Left lung (tissue), 10 donors: ENCODE results near the gene NT5DC4. TPM values are rescaled to one million over a fixed set of nuclear protein-coding genes. Genes with fewer than 3 reads are reported as not detected.
"Not testable (repeated sequence)": the region's sequence is repeated elsewhere in the genome, so short reads cannot be mapped to it uniquely, and the experiment has no call there.

ENCODE experiments used
- ATAC-seq: fragments of 200-7000 bp; cut with Tn5 transposase; one replicate; pipeline ENCODE4 v1.9.1; 2020; ENCODE audit warnings: moderate library complexity
- DNase-seq, 4 donors: peaks; one replicate each; pipeline ENCODE4 v3.0.0-alpha.2; 2013 to 2020
- H3K27ac ChIP-seq, 2 donors: fragments of 200-600 bp; sonication (generic) in 1 of 2; one replicate each; pipeline versions ENCODE4 v1.5.0 to v1.8.0; 2020 to 2021
- H3K27me3 ChIP-seq, 2 donors: fragments of 200-600 bp; sonication (generic) in 1 of 2; one replicate each; pipeline versions ENCODE4 v1.5.0 to v1.8.0; 2020 to 2021
- H3K36me3 ChIP-seq, 2 donors: fragments of 200-600 bp; sonication (generic) in 1 of 2; one replicate each; pipeline versions ENCODE4 v1.5.0 to v1.8.0; 2020 to 2021
- H3K4me1 ChIP-seq, 2 donors: fragments of 200-600 bp; one replicate each; pipeline ENCODE4 v1.8.0; 2021
- H3K4me3 ChIP-seq, 2 donors: fragments of 200-600 bp; sonication (generic) in 1 of 2; one replicate each; pipeline versions ENCODE4 v1.5.0 to v1.8.0; 2020 to 2021; ENCODE audit warnings: mild to moderate bottlenecking in 1 of 2
- H3K9me3 ChIP-seq, 2 donors: fragments of 200-600 bp; sonication (generic) in 1 of 2; one replicate each; pipeline versions ENCODE4 v1.5.0 to v1.8.0; 2020 to 2021
- intact Hi-C, 2 donors: fragments of 100-400 bp; cut with DNase I; formaldehyde crosslinking; loops; one replicate each; pipeline versions ENCODE4 v1.11.2 to v1.14.2; 2022
- polyA plus RNA-seq, 6 donors: library from polyadenylated mRNA; unstranded; fragments of 120-200 nt; gene quantifications; one replicate each; pipeline ENCODE4 v1.2.1, GENCODE V29; 2013; ENCODE audit not compliant: insufficient read length in 6 of 6
- total RNA-seq, 2 donors: library from RNA; stranded (reverse); fragmentation: NEBNext Ultra II Directional; extraction: Animal tissue kit (Norgen Biotek cat#: 25700); gene quantifications; one replicate each; pipeline ENCODE4 v1.2.1, GENCODE V29; 2021
- TF ChIP-seq, protein P1 (sequence below), 2 donors: fragments of 200-600 bp; sonication (generic) in 1 of 2; IDR thresholded peaks; one replicate each; pipeline versions ENCODE4 v1.5.0 to v1.8.0; 2021; ENCODE audit warnings: antibody characterized with exemption in 2 of 2
- donor health status: DM: no; HTN: yes; CAD: no.
- donor health status: DM: no; HTN: no; CAD: no.

The NT5DC4 gene
- total and polyA plus RNA-seq, 8 donors = 0.08 to 1.1 (median 0.38) TPM; not detected in 4

DNA sequence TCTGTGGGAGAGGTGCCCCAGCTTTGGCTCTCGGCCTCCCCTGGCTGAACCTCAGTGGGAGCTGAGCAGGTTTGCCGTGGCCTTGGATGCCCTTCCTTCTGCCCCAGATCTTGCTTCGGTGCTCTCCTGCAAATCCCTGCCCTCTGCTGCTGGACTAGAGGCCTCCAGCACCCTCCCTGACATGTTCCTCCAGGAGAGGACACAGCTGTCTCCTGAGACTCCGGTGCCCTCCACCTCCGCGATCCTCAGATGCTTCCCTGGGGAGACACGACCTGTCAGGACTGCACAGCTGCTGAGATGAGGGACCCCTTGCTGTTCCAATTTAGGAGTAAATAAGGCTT lies 7.3 kb upstream of the NT5DC4 start:
- DNase-seq (no peak), ATAC-seq (no peak)
- Histone ChIP-seq H3K4me3 (no peak overlapping the region), H3K27ac (no peak overlapping the region), H3K4me1 (peaks cover 4 to 13% of the 10 kb centered on the region in 2 donors), H3K27me3 (no peaks in the 10 kb centered on the region), H3K36me3 (no peaks in the 10 kb centered on the region), H3K9me3 (no peaks in the 10 kb centered on the region)
- intact Hi-C loops = no loop called here
- TF ChIP-seq, protein P1, sequence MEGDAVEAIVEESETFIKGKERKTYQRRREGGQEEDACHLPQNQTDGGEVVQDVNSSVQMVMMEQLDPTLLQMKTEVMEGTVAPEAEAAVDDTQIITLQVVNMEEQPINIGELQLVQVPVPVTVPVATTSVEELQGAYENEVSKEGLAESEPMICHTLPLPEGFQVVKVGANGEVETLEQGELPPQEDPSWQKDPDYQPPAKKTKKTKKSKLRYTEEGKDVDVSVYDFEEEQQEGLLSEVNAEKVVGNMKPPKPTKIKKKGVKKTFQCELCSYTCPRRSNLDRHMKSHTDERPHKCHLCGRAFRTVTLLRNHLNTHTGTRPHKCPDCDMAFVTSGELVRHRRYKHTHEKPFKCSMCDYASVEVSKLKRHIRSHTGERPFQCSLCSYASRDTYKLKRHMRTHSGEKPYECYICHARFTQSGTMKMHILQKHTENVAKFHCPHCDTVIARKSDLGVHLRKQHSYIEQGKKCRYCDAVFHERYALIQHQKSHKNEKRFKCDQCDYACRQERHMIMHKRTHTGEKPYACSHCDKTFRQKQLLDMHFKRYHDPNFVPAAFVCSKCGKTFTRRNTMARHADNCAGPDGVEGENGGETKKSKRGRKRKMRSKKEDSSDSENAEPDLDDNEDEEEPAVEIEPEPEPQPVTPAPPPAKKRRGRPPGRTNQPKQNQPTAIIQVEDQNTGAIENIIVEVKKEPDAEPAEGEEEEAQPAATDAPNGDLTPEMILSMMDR (IDR thresholded peaks at IDR 0.05) = no peak

DNA sequence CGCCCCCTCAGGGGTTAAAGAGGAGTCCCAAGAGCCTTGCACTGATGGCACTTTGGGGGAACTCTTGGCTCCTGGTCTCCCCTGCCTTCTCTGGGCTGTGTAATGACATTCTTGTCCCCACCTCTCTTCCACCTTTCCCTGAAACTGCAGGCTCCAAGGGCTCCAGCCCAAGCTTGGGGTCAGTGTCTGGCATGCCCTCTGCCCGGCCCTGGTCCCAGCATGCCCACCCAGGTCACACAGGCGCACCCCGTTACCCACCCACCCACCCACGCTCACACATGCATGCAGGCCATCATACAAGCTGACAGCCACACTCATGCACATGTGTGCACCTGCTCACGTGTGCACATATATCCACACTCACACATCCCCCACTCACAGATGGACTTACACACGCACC lies 6.9 kb upstream of the NT5DC4 start:
- intact Hi-C loops = no loop called here
- TF ChIP-seq, protein P1 (IDR thresholded peaks at IDR 0.05) = no peak
- Histone ChIP-seq H3K4me1 (peaks cover under 1 to 9% of the 10 kb centered on the region in 2 donors), H3K27me3 (no peaks in the 10 kb centered on the region), H3K27ac (no peak overlapping the region), H3K36me3 (no peaks in the 10 kb centered on the region), H3K9me3 (no peaks in the 10 kb centered on the region), H3K4me3 (no peak overlapping the region)
- no peak for ATAC-seq
- DNase-seq = no peak

DNA sequence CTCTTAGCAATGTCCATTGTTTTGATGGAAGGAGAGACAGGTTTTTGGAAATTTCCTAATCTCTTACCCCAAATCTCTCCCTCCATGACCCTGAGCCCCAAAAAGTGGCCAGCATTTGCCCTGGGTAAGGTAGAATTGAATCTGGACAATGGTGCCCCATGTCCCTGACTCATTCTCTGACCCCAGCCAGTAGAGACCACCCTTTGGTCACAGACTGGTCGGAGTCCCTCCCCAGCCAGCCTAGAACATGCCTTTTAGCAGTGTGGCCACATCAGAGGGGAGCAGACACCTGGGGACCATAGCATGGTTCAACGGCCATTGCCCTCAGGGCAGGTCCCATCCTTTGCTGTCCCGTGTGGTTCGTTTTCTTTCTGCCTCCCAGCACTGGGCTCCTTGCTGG lies 6.5 kb upstream of the NT5DC4 start:
- no peak overlapping the region for H3K27ac ChIP-seq
- no peak for DNase-seq
- H3K36me3 ChIP-seq = no peaks in the 10 kb centered on the region
- H3K27me3 ChIP-seq = no peaks in the 10 kb centered on the region
- H3K4me3 ChIP-seq = no peak overlapping the region
- TF ChIP-seq, protein P1 (IDR thresholded peaks at IDR 0.05) = no peak
- no peaks in the 10 kb centered on the region for H3K9me3 ChIP-seq
- H3K4me1 ChIP-seq = peaks cover 0 to 5% of the 10 kb centered on the region in 2 donors
- intact Hi-C loops = no loop called here
- ATAC-seq = no peak

DNA sequence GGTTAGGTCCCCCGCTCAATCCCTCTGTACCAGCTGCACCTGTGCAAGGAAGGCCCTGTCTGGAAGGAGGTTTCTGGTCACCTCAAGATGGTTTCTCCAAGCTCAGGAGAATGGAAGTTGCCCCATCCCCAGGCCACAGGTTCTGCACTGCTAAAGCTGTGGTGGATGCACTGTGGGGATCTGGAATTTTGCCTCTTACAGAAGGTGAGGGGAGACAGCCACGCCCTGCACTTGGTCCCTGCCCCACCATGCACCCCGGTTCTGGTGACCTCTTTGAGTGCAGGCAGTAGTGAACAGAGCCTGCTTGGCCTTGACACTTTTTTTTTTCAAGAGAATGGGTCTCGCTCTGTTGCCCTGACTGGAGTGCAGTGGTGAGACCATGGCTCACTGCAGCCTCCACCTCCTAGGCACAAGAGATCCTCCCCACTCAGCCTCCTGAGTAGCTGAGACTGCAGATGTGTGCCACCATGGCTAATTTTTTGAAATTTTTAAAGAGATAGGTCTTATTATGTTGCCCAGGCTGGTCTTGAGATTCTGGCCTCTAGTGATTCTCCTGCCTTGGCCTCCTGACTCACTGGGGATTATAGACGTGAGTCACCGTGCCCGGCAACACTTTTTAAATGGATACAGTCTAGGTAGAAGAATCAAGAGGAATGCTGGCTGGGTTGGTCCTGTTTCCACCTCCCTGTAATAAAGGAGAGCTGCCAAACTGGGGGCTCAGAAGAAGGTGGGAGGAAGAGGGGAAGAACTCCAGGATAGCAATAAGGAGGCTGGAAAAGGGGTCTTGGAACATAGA lies 5.8 kb upstream of the NT5DC4 start:
- Histone ChIP-seq H3K36me3 (no peaks in the 10 kb centered on the region), H3K4me1 (no peaks in the 10 kb centered on the region), H3K9me3 (no peaks in the 10 kb centered on the region), H3K27me3 (no peaks in the 10 kb centered on the region), H3K4me3 (no peak overlapping the region), H3K27ac (no peak overlapping the region)
- TF ChIP-seq, protein P1 (IDR thresholded peaks at IDR 0.05) = no peak
- intact Hi-C loops = no loop called here
- ATAC-seq = no peak
- DNase-seq = no peak

DNA sequence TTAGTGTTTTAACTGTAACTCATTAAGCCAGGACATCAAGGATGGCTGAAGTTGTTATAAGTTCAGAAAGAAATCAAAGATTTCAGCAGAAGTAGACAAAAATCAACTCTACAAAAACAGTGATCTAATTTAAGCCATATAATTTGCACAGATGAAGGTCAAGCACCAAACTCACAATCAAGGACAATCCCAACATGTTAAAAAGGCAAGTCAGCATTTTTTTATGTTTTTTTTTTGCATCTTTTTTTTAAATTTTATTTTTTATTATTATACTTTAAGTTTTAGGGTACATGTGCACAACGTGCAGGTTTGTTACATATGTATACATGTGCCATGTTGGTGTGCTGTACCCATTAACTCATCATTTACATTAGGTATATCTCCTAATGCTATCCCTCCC lies 4.7 kb upstream of the NT5DC4 start:
- intact Hi-C loops, H3K9me3 ChIP-seq, H3K27me3 ChIP-seq, DNase-seq, ATAC-seq, H3K36me3 ChIP-seq, H3K4me3 ChIP-seq, H3K27ac ChIP-seq, H3K4me1 ChIP-seq: not testable (repeated sequence)

DNA sequence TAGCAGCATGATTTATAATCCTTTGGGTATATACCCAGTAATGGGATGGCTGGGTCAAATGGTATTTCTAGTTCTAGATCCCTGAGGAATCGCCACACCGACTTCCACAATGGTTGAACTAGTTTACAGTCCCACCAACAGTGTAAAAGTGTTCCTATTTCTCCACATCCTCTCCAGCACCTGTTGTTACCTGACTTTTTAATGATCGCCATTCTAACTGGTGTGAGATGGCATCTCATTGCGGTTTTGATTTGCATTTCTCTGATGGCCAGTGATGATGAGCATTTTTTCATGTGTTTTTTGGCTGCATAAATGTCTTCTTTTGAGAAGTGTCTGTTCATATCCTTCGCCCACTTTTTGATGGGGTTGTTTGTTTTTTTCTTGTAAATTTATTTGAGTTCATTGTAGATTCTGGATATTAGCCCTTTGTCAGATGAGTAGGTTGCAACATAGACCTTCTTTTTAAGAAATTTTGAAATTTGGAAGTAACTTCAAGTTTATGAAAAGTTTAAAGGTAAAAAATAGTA lies 3.9 kb upstream of the NT5DC4 start:
- DNase-seq, H3K36me3 ChIP-seq, H3K4me3 ChIP-seq, H3K27me3 ChIP-seq, H3K27ac ChIP-seq, ATAC-seq, H3K4me1 ChIP-seq, intact Hi-C loops, H3K9me3 ChIP-seq: not testable (repeated sequence)
